ENCODE results near the gene LIN7C.

Gene LIN7C

GRCh38 chr11:27465629-27466028 lies 40.9 kb downstream of the LIN7C start:
- DNase-seq (ENCODE audit: low spot score), result no peak
- TF ChIP-seq, protein P1, sequence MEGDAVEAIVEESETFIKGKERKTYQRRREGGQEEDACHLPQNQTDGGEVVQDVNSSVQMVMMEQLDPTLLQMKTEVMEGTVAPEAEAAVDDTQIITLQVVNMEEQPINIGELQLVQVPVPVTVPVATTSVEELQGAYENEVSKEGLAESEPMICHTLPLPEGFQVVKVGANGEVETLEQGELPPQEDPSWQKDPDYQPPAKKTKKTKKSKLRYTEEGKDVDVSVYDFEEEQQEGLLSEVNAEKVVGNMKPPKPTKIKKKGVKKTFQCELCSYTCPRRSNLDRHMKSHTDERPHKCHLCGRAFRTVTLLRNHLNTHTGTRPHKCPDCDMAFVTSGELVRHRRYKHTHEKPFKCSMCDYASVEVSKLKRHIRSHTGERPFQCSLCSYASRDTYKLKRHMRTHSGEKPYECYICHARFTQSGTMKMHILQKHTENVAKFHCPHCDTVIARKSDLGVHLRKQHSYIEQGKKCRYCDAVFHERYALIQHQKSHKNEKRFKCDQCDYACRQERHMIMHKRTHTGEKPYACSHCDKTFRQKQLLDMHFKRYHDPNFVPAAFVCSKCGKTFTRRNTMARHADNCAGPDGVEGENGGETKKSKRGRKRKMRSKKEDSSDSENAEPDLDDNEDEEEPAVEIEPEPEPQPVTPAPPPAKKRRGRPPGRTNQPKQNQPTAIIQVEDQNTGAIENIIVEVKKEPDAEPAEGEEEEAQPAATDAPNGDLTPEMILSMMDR (IDR thresholded peaks at IDR 0.05; ENCODE audit: extremely low read depth, missing control alignments), result no peak

GRCh38 chr11:27464909-27465308 lies 41.7 kb downstream of the LIN7C start:
- TF ChIP-seq, protein P1 (IDR thresholded peaks at IDR 0.05; ENCODE audit: extremely low read depth, missing control alignments), result no peak
- no peak for DNase-seq (ENCODE audit: low spot score)

- no peak for DNase-seq (ENCODE audit: low spot score)
- TF ChIP-seq, protein P1 (IDR thresholded peaks at IDR 0.05; ENCODE audit: extremely low read depth, missing control alignments), result no peak
Observed at GRCh38 chr11:27464289-27464696, 42.3 kb downstream of the LIN7C start.

GRCh38 chr11:27462543-27462942 lies 44.0 kb downstream of the LIN7C start:
- TF ChIP-seq, protein P1 (IDR thresholded peaks at IDR 0.05; ENCODE audit: extremely low read depth, missing control alignments), result no peak
- DNase-seq (ENCODE audit: low spot score), result no peak

DNA sequence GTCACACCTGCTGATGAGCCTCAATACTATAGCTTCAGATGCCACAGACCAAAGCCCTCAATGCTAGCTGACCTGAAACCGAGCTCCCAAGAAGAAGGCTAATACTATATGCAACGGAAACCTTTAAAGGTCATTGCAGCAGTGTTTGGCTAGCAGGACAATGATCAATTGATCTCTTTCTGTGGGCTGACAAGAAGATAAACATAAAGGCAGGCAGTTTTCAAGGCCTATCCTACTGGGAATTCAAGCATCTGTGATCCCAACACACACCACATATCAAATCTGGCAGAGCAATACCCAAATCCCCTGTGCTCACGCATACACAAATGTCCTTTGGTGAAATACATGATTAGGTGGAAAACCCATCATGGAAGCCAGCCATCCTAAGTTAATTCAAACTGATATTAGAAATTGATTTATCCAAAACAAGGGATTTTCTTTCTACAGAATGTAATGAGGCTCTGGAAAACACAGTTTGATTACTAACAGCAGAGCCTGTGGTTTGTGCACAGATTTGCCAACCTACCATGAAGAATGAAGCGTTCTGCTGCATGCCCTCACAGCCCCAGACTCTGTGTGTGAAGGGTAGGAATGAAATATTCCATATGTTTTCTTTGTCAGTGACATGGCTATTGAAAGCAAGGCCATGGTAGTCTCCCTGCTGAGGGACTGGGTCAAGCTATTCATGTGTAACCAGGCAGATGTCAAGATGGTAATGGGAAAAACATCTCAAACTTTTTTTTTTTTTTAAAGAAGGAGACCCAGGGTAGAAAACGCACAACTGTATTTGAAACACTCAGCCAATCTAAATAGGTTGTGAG lies 46.2 kb downstream of the LIN7C start:
- no peak for DNase-seq (ENCODE audit: low spot score)

DNA sequence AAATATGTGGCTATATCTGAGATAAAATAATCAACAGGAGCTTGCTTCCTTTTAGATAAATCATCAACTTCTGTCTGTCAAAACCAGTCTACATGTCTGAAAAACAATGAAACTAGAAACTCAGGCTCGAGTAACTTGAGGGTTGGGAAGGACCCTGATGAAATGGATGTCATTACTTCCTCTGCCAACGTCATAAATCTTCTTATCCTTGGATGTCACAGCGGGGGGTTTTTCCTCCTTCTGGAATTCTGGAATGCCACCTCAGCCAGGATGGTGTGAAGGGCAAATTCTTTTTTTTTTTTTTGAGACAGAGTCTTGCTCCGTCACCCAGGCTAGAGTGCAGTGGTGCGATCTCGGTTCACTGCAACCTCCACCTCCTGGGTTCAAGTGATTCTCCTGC lies 47.4 kb downstream of the LIN7C start:
- TF ChIP-seq, protein P1 (IDR thresholded peaks at IDR 0.05; ENCODE audit: extremely low read depth, missing control alignments), result no peak
- DNase-seq (ENCODE audit: low spot score), result no peak

More for the DNA sequence above, 46.2 kb downstream of the LIN7C start:
- TF ChIP-seq, protein P1 (IDR thresholded peaks at IDR 0.05; ENCODE audit: extremely low read depth, missing control alignments), result no peak

- DNase-seq (ENCODE audit: low spot score), result no peak
Observed at GRCh38 chr11:27458182-27458581, 48.4 kb downstream of the LIN7C start.

More at GRCh38 chr11:27458182-27458581, 48.4 kb downstream of the LIN7C start:
- TF ChIP-seq, protein P1 (IDR thresholded peaks at IDR 0.05; ENCODE audit: extremely low read depth, missing control alignments), result no peak

Measured in GM20000 (cell line).